Stimulated activated naive CD4-positive, alpha-beta T cell treated with Interleukin-2 at 50 U/mL for 16 hours (primary cell): Measurements from ENCODE around the gene LRRC42.

Experiments
- DNase-seq: peaks from one replicate; lab custom pipeline; 2025; lab: John Stamatoyannopoulos, UW

LRRC42 gene

DNA sequence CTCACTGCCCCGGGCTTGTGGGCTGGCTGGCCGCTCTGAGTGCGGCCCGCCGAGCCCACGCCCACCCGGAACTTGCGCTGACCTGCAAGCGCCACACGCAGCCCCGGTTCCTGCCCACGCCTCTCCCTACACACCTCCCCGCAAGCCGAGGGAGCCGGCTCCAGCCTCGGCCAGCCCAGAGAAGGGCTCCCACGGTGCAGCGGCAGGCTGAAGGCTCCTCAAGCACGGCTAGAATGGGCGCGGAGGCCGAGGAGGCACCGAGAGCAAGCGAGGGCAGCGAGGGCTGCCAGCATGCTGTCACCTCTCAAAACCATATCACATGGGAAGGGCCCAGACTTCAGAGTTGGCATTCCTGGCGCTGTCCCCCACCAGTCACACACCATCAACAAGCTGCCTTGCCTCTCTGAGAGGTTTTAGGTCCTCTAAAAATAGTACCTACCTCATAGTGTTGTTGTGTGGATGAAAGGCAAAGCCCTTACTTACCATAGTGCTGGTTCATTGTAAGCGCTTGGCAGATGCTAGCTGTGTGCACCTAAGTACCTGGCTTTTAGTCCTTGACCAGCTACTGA is 58.4 kb downstream of the LRRC42 start:
- no peak for DNase-seq

DNA sequence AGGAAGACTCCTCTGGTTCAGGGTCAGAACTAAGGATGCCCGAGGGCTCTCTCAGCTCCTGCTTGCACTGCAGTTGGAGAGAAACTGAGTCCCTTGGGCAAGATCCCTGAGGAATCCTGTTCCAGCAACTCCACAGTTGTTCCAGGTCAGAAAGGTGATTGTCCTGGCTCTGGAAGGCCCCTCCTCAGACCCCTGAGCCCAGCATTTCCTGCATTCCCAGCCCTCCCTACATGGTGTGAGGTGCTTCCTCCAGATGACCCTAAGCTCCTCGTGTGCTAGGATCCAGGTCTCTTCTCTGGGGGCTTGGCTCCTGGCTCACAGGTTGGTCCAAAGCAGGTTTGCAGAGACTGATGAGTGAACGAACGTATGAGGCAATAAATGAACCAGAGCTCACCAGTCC is 60.4 kb downstream of the LRRC42 start:
- DNase-seq = no peak

DNA sequence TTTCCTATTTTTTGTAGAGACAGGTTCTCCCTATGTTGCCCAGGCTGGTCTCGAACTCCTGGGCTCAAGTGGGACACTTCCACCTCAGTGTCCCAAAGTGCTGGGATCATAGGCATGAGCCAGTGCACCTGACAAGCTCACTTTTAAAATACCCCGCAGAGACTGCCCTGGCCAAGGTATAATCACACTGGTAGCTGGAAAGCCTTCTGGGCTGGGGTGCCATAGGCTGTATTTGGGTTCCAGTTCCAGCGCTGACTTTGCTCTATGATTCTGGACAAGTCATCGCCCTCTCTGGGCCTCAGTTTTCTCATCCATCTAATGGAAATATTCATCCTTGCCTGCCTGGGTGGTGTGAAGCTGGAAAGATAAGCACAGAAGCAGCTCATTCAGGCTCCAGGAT is 61.5 kb downstream of the LRRC42 start:
- DNase-seq = no peak

DNA sequence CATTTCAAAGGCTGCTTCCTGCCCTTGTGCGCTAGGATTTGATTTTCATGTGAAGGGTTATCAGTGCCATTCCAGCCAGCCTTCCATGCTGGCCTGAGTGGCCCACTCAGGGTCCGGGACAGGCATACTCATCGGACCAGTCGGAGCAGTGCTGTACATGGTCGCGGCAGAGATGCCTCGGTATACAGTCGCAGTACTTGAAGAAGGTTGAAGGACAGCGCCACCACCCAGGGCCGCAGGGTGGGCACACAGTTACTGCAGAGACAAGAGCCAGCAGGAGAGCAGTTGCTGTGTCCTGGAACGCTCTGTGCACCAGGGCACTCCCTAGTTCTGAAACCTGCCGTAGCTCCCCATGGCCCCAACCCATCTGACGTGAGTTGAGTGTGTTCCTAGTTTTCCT is 62.7 kb downstream of the LRRC42 start:
- DNase-seq = no peak

DNA sequence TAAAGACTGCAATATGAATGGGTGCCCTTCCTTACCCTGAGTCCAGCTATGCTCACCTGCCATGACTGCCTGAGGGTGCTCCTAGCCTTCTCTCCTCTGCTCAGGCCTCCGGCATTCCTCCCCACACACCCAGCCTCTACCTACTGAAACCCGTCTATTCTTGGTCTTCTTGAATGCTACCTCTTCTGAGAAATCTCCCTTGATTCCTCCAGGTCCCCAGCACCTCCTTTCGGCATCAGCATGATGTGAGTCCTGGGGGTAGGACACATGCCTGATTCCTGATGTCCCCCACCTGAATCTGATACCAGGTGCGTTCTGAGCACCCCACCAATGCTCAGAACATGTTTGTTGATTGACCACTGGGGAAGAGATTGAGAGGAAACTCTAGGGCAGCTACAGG is 63.3 kb downstream of the LRRC42 start:
- no peak for DNase-seq

DNA sequence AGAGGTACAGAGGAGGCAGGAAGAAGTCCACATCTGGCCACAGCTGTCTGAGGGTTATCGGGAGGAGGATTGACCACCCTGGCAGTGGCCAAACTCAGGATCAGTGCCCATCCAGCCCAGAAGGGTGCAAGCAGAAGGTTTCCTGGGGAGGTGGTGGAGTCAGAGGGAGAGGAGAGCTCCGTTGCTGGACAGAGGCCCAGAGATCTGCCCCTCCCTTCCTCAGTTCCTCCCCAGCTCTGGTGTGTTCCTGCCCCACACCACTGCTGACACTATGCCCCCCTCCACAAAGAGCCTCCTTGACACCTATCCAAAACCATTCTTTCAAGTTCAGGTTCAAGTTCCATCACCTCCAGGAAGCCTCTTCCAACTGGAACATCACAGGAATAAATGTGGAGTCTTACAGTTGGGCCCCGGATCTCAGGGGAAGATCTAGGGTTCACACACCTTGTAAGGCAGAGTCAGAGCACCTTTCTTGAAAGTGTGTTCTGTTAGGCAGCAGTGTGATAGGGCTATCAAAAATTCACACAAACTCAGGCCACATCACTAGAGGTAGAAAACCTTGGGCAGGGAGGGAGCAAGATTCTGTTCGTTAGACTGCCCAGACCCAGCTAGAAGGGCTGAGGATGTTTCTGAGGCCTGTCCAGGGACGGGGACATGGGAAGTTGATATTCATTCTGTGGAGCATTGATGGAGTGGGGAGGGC is 64.4 kb downstream of the LRRC42 start:
- DNase-seq = no peak

DNA sequence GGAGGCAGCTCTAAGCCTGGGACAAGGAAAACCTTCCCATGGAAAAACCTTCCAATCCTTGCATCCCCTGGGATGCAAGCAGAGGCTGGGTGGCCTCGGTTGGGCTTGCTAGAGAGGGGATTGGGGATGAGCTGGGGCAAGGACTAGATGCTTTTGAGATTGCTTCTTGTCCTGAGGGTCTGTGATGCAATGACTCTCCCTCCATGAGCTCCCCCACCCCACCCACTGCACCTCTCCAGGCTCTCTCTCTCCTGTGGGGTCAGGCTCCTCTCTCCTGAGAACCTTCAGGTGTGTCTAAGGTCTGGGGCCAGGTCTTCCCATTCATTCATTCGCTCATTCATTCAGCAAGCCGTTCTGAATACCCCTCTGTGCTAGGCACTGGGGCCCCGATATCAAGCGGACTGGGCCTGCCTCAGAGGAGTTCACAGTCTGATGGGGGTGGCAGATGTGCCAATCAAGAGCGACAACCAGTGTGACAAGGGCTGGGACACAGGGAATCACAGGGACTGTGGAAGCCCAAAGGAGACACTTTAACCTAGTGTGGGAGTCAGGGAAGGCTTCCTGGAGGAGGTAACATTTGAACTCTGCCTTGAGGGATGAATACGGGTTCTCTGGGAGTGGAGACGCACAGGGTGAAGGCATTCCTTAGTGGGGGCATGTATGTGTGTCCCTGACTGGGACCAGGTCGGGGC is 65.3 kb downstream of the LRRC42 start:
- DNase-seq = no peak

DNA sequence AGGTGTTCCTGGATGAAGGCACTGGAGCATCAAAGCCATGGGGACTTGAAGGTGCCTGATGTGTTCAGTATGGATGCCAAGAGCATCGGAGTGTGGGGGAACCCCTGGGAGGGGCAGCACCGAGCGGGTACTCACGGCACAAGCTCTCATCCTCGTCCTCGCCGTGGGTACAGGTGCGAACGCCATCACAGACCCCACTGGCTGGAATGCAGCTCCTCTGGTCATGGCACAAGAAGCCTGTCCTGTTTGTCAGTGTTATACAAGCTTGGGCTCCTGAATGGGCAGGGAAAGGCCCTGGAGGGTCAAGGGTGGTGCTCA is 65.8 kb downstream of the LRRC42 start:
- no peak for DNase-seq

DNA sequence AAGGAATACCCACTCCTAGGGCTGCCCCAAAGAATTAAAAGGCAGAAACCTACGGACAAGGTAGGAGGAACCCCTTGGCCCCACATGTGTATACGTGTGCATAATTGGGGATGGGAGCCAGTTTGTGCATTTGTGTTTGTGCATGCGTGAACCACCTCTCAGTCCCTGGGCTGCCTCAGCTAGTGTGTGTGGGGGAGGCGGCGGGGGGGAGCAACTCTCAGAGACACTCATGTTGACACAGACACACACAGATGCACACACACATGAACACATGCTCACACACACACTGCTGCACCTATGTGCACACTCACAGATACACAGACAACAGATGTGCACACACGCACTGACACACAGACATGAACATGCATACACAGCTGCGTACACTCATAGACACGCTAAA is 66.7 kb downstream of the LRRC42 start:
- no peak for DNase-seq

DNA sequence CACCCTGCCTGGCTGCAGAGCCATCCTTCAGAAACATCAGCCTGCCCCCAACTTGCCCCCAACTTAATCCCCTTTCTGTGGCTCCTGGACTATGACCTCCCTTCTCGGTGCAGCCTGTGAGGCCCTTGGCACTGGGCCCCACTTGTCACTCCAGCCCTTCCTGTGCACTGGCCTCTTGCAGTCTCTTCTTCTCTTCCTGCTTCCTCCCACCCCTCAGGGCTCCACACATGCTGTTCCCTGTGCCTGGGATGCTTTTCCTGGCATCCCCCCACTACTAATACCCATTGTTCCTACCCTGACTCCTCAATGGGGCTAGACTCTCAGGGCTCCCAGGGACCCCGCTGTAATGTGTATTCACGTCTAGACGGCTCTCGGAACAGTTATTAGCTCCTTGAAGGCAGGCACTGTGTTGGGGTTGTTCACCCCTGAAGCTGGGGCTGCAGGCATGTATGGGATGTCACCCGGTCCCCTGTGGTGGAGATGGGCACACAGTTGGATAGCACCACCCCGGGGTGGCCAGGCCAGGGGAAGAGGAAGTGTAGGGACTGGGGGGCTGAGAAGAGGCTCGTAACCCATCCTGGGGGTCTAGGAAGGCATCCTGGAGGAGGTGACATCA is 67.4 kb downstream of the LRRC42 start:
- DNase-seq = no peak

DNA sequence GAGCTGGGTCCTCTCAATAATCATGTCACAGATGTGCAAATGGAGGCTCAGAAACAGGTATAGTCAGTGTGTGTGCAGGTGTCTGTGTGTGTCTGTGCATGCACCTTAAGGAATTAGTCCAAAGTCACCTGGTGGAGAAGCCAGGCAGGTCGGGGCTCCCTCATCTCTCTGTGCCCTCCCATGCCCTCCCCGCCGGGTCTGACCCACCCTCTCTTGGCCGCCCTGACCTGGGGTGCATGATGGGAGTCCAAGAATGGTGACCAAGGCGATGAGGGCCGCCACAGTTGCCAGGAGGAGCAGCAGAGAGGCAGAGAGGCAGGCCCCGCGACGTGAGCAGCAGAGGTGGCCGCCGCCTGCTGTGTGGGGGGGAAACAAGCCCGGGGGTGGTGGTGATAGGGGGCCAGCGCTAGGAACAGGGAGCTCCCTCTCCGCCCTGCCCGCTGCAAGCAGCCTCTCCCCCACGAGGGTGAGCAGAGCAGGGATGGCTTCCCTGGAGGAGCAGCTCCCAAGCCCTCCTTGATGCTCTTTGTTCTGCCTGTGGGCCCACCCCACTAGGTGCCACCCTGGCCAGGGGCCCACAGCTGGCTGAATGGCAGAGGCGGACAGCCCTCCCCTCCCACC is 68.0 kb downstream of the LRRC42 start:
- no peak for DNase-seq

DNA sequence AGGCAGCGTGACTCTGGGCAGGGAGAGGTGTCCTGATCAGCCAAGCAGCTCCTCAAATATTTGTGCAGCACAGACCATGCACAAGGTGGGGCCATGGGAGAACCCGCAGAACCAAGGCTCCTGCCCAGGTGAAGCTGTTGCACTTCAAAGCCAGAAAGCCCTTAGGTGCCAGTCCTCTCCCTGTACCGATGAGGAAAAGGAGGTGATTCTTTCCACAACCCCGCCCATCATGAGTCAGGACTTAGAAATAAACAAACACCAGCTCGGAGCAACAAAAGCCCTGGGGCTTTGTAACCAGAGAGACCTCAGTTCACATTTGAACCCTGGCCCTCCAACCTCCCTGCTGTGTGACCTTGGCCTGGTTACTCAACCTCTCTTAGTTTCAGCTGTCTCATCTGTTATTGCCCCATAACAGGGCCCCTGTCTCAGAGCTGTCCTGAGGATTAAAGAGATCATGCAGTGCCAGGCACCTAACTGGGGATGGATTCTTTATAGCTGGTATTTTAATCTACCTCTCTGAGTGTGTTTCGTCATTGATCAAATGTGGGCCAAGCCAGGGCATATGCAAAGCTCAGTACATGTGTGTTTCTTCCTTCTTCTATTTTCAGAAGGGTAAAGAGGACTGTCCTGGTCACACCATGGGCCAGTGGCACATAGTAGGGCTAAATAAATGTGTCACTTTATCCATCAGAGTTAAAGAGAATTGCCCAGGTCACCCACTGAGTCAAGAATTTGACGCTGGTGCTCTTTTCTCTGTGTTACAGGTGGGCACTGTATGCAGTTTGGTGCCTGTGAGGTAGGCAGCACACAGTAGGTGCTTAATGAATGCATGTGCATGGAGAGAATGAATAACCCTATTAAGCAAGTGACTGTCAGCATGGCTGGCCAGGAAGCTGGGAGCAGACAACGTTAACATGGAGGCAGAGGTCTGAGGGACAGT is 70.5 kb downstream of the LRRC42 start:
- DNase-seq = no peak
